ENCODE measurements around the gene MYO9B. TPM values are rescaled to one million over a fixed set of nuclear protein-coding genes. Genes with fewer than 3 reads are reported as not detected.

MYO9B gene
- total and polyA plus RNA-seq, 7 donors: 24.6 to 95.0 (median 48.2) TPM

GRCh38 chr19:17116996-17117702, 41.6 kb downstream of the MYO9B start:
- Histone ChIP-seq H3K4me3 (no peak overlapping the region), H3K9me3 (no peaks in the 10 kb centered on the region), H3K36me3 (peaks cover 0 to 6% (median 0%) of the 10 kb centered on the region in 4 donors), H3K27ac (peak overlapping the region in 1 of 4 donors; percentile 36), H3K4me1 (peaks cover 0 to 25% (median 11%) of the 10 kb centered on the region in 4 donors), H3K27me3 (no peaks in the 10 kb centered on the region)
- 88 to 91% methylated on average over 14 of the region's 14 CpGs for WGBS, 2 donors
- intact Hi-C loops (cut with DNase I): no loop called here
- DNase-seq: no peak
- no peak for TF ChIP-seq CTCF (IDR thresholded peaks at IDR 0.05)
- TF ChIP-seq EP300 (IDR thresholded peaks at IDR 0.05): no peak
- no peak for TF ChIP-seq POLR2AphosphoS5 (IDR thresholded peaks at IDR 0.05)
- TF ChIP-seq POLR2A (IDR thresholded peaks at IDR 0.05): no peak

GRCh38 chr19:17118957-17119356, 43.4 kb downstream of the MYO9B start:
- WGBS, 2 donors: 92 to 96% methylated on average over 5 of the region's 5 CpGs

GRCh38 chr19:17121736-17122293, 46.2 kb downstream of the MYO9B start:
- no peak overlapping the region for H3K27ac ChIP-seq
- H3K4me3 ChIP-seq: no peak overlapping the region
- intact Hi-C loops (cut with DNase I): no loop called here
- H3K9me3 ChIP-seq: no peaks in the 10 kb centered on the region
- 77 to 86% methylated on average over 9 of the region's 9 CpGs for WGBS, 2 donors
- TF ChIP-seq POLR2AphosphoS5 (IDR thresholded peaks at IDR 0.05) (no peak), CTCF (IDR thresholded peaks at IDR 0.05) (no peak), EP300 (IDR thresholded peaks at IDR 0.05) (no peak), POLR2A (IDR thresholded peaks at IDR 0.05) (no peak)
- DNase-seq: no peak
- peaks cover 0 to 24% (median 11%) of the 10 kb centered on the region in 4 donors for H3K4me1 ChIP-seq
- H3K27me3 ChIP-seq: no peaks in the 10 kb centered on the region
- H3K36me3 ChIP-seq: peaks cover 0 to 6% (median 0%) of the 10 kb centered on the region in 4 donors

More at GRCh38 chr19:17118957-17119356, 43.4 kb downstream of the MYO9B start:
- no peak overlapping the region for H3K27ac ChIP-seq
- no peak for TF ChIP-seq POLR2A (IDR thresholded peaks at IDR 0.05)
- TF ChIP-seq POLR2AphosphoS5 (IDR thresholded peaks at IDR 0.05): no peak
- TF ChIP-seq EP300 (IDR thresholded peaks at IDR 0.05): no peak
- TF ChIP-seq CTCF (IDR thresholded peaks at IDR 0.05): no peak
- H3K27me3 ChIP-seq: no peaks in the 10 kb centered on the region
- no peak overlapping the region for H3K4me3 ChIP-seq
- H3K9me3 ChIP-seq: no peaks in the 10 kb centered on the region
- DNase-seq: no peak
- peaks cover 0 to 6% (median 0%) of the 10 kb centered on the region in 4 donors for H3K36me3 ChIP-seq
- peaks cover 0 to 15% (median 3%) of the 10 kb centered on the region in 4 donors for H3K4me1 ChIP-seq
- intact Hi-C loops (cut with DNase I): no loop called here

DNA sequence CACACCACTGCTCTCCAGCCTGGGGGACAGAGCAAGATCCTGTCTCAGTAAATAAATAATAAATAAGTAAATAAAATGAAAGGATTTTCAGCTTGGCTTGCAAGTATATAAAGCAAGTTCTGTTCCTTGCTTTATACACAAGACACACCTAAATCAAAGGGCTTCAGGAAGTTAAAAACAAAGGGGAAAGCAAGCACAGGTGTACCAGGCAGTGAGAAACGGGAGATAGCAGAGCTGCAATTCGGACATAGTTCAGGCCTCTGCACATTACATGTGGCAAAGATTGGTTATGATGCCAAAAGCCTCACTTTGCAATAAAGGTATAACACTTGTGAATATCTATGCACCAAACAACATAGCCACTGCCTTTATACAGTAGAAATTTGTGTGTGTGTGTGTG, 47.5 kb downstream of the MYO9B start:
- no peaks in the 10 kb centered on the region for H3K9me3 ChIP-seq
- no peak overlapping the region for H3K27ac ChIP-seq
- intact Hi-C loops (cut with DNase I): no loop called here
- no peak for TF ChIP-seq EP300 (IDR thresholded peaks at IDR 0.05)
- H3K27me3 ChIP-seq: no peaks in the 10 kb centered on the region
- DNase-seq: no peak
- no peak overlapping the region for H3K4me3 ChIP-seq
- 22 to 78% methylated on average over 2 of the region's 2 CpGs for WGBS, 2 donors
- peaks cover 0 to 18% (median 10%) of the 10 kb centered on the region in 4 donors for H3K4me1 ChIP-seq
- H3K36me3 ChIP-seq: peaks cover 0 to 6% (median 0%) of the 10 kb centered on the region in 4 donors

DNA sequence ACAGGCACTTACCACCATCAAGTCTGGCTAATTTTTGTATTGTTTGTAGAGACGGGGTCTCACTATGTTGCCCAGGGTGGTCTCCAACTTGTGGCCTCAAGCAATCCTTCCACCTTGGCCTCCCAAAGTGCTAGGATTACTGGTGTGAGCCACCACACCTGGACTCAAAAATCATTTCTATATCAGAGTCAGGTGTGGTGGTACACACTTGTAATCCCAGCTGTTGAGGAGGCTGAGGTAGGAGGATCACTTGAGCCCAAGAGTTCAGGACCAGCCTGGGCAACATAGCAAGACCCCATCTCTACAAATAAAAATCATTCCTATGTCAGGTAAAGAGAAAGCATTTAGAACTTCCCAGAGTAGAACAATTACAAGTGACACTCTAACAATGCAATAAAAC, 48.4 kb downstream of the MYO9B start:
- Histone ChIP-seq H3K9me3 (no peaks in the 10 kb centered on the region), H3K36me3 (peaks cover 0 to 6% (median 0%) of the 10 kb centered on the region in 4 donors), H3K27ac (no peak overlapping the region), H3K27me3 (no peaks in the 10 kb centered on the region), H3K4me3 (no peak overlapping the region), H3K4me1 (peaks cover 0 to 18% (median 10%) of the 10 kb centered on the region in 4 donors)
- TF ChIP-seq EP300 (IDR thresholded peaks at IDR 0.05): no peak
- TF ChIP-seq POLR2A (IDR thresholded peaks at IDR 0.05): no peak
- no peak for TF ChIP-seq POLR2AphosphoS5 (IDR thresholded peaks at IDR 0.05)
- TF ChIP-seq CTCF (IDR thresholded peaks at IDR 0.05): no peak
- 93 to 100% methylated on average over 1 of the region's 1 CpG for WGBS, 2 donors
- DNase-seq: no peak
- intact Hi-C loops (cut with DNase I): no loop called here

Data from sigmoid colon (tissue), 7 donors.